Gastroesophageal sphincter (tissue), 4 donors: ENCODE results near the gene MRGPRG. TPM values are rescaled to one million over a fixed set of nuclear protein-coding genes. Genes with fewer than 3 reads are reported as not detected.

ENCODE experiments used
- ATAC-seq: fragments of 150-250 bp; one replicate; pipeline ENCODE4 v1.9.1; 2016; ENCODE audit warnings: mild to moderate bottlenecking, moderate library complexity
- H3K27ac ChIP-seq, 4 donors: fragments of 200-600 bp; sonication (generic) in 3 of 4; 1 replicate in 3 of 4; 2 replicates in 1 of 4; pipeline ENCODE4 v1.5.1; 2016 to 2019
- H3K27me3 ChIP-seq: fragments of 200-600 bp; sonication (generic); one replicate; pipeline ENCODE4 v1.5.1; 2019
- H3K36me3 ChIP-seq, 2 donors: fragments of 200-600 bp; sonication (generic); one replicate each; pipeline ENCODE4 v1.5.1; 2019; ENCODE audit warnings: control low read depth in 1 of 2
- H3K4me1 ChIP-seq, 3 donors: fragments of 200-600 bp; sonication (generic); 1 replicate in 2 of 3; 2 replicates in 1 of 3; pipeline ENCODE4 v1.5.1; 2016 to 2019; ENCODE audit warnings: control low read depth in 2 of 3
- H3K4me3 ChIP-seq, 2 donors: fragments of 200-600 bp; sonication (generic); one replicate each; pipeline ENCODE4 v1.5.1; 2019; ENCODE audit warnings: mild to moderate bottlenecking in 1 of 2, moderate library complexity in 1 of 2
- H3K9me3 ChIP-seq, 3 donors: fragments of 200-600 bp; sonication (generic); one replicate each; pipeline ENCODE4 v1.5.1; 2017 to 2019; ENCODE audit warnings: control low read depth in 2 of 3
- EP300 ChIP-seq: sonication (generic); formaldehyde crosslinking; IDR thresholded peaks from one replicate; pipeline ENCODE4 v1.6.1; 2017; ENCODE audit warnings: antibody characterized with exemption, mild to moderate bottlenecking
- POLR2A ChIP-seq, 2 donors: fragments of 450-650 bp; IDR thresholded peaks; one replicate each; pipeline ENCODE4 v1.6.1; 2017; ENCODE audit warnings: antibody characterized with exemption in 2 of 2, mild to moderate bottlenecking in 2 of 2, moderate library complexity in 1 of 2
- POLR2AphosphoS5 ChIP-seq: sonication (generic); formaldehyde crosslinking; IDR thresholded peaks from one replicate; pipeline ENCODE4 v1.6.1; 2017; ENCODE audit warnings: antibody characterized with exemption
- WGBS, 2 donors: methylation state at CpG; one replicate each; pipeline ENCODE4 v1.1.5; 2018; ENCODE audit warnings: low coverage in 1 of 2; 5-methylcytosine and 5-hydroxymethylcytosine counted together
- total RNA-seq, 4 donors: library from RNA; depleted of rRNA; stranded (reverse); fragments of >200 nt; gene quantifications; one replicate each; pipeline ENCODE4 v1.1.0, GENCODE V29; 2016
- TF ChIP-seq, protein P1 (sequence below), 4 experiments: fragments of 200-600 bp in 2 of 4; fragments of 450-650 bp in 2 of 4; sonication (generic) in 1 of 4; IDR thresholded peaks; one replicate each; pipeline ENCODE4 v1.5.1; 2017 to 2019; ENCODE audit warnings: antibody characterized with exemption in 4 of 4, mild to moderate bottlenecking in 2 of 4, moderate library complexity in 2 of 4

MRGPRG gene
- total RNA-seq, 4 donors from 2014 or later = not detected

DNA sequence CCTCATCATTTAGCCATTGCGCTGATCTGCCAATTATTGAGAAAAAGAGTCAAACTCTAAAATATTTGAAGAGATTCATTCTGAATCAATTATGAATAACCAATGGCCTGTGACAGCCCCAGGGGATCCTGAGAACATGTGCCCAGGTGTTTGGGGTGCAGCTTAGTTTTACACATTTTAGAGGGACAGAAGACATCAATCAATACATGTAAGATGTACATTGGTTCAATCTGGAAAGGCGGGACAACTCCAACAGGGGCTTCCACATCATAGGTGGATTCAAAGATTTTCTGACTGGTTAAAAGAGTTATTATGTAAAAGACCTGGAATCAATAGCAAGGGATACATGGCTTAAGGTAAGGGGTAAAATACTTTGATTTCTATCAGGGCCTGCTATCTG lies 18.5 kb upstream of the MRGPRG start:
- Histone ChIP-seq H3K27me3 (peaks cover 3% of the 10 kb centered on the region), H3K36me3 (no peaks in the 10 kb centered on the region), H3K4me3 (no peak overlapping the region), H3K27ac (no peak overlapping the region), H3K9me3 (no peaks in the 10 kb centered on the region), H3K4me1 (peaks cover 0 to 2% (median 0%) of the 10 kb centered on the region in 3 donors)
- 89 to 94% methylated on average over 2 of the region's 2 CpGs for WGBS, 2 donors
- TF ChIP-seq EP300 (no peak), POLR2AphosphoS5 (no peak), POLR2A (IDR thresholded peaks at IDR 0.05) (no peak)
- TF ChIP-seq, protein P1, sequence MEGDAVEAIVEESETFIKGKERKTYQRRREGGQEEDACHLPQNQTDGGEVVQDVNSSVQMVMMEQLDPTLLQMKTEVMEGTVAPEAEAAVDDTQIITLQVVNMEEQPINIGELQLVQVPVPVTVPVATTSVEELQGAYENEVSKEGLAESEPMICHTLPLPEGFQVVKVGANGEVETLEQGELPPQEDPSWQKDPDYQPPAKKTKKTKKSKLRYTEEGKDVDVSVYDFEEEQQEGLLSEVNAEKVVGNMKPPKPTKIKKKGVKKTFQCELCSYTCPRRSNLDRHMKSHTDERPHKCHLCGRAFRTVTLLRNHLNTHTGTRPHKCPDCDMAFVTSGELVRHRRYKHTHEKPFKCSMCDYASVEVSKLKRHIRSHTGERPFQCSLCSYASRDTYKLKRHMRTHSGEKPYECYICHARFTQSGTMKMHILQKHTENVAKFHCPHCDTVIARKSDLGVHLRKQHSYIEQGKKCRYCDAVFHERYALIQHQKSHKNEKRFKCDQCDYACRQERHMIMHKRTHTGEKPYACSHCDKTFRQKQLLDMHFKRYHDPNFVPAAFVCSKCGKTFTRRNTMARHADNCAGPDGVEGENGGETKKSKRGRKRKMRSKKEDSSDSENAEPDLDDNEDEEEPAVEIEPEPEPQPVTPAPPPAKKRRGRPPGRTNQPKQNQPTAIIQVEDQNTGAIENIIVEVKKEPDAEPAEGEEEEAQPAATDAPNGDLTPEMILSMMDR (IDR thresholded peaks at IDR 0.05) = no peak
- no peak for ATAC-seq

DNA sequence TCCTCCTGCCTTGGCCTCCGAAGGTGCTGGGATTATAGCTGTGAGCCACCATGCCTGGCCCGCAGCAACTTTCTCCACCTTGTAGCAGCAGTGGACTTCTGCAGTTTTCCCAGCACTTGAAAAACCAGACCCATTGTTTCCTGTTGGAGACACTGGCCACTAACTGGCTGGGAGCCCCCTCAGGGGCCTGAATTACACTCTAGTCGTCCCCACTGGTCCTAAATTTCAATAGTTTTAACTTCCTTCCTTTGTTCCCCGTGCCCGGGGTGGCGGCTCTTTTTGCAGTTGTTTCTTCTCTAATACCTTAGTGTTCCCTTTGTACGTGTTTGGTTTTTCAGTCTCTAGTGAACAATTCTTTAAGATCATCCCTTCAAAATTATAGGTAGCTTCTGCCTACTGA lies 16.2 kb upstream of the MRGPRG start:
- ATAC-seq = no peak
- Histone ChIP-seq H3K4me1 (peaks cover 0 to 8% (median 0%) of the 10 kb centered on the region in 3 donors), H3K4me3 (no peak overlapping the region), H3K27ac (no peak overlapping the region), H3K9me3 (no peaks in the 10 kb centered on the region), H3K27me3 (peaks cover 26% of the 10 kb centered on the region), H3K36me3 (no peaks in the 10 kb centered on the region)
- WGBS, 2 donors = 61 to 63% methylated on average over 3 to 7 of the region's 7 CpGs
- TF ChIP-seq, protein P1 (IDR thresholded peaks at IDR 0.05) = no peak
- TF ChIP-seq EP300 (no peak), POLR2A (IDR thresholded peaks at IDR 0.05) (no peak), POLR2AphosphoS5 (no peak)

DNA sequence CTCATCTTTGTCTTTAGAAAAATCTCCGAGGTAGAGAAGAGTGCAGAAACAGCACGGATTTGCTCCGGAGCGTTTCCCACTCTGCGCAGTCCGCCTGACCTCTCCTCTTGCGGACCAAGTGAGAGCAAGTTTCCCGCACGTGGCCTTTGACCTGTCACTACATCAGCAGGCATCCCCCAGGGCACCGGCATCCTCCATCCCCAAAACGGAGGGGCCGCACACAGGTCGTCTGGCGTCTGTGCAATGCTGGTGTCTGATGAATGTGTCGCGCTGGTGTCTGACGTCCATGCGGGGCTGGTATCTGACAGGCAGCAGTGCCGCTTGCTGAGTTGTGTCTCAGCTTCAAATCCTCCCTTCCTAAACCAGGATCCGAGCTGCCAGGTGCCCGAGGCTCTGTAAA lies 14.3 kb upstream of the MRGPRG start:
- Histone ChIP-seq H3K9me3 (no peaks in the 10 kb centered on the region), H3K27ac (no peak overlapping the region), H3K27me3 (peaks cover 44% of the 10 kb centered on the region), H3K4me1 (peaks cover 0 to 8% (median 0%) of the 10 kb centered on the region in 3 donors), H3K4me3 (no peak overlapping the region), H3K36me3 (no peaks in the 10 kb centered on the region)
- no peak for ATAC-seq
- TF ChIP-seq POLR2AphosphoS5 (no peak), POLR2A (IDR thresholded peaks at IDR 0.05) (no peak), EP300 (no peak)
- TF ChIP-seq, protein P1 (IDR thresholded peaks at IDR 0.05) = no peak
- 88 to 93% methylated on average over 3 to 11 of the region's 21 CpGs for WGBS, 2 donors

DNA sequence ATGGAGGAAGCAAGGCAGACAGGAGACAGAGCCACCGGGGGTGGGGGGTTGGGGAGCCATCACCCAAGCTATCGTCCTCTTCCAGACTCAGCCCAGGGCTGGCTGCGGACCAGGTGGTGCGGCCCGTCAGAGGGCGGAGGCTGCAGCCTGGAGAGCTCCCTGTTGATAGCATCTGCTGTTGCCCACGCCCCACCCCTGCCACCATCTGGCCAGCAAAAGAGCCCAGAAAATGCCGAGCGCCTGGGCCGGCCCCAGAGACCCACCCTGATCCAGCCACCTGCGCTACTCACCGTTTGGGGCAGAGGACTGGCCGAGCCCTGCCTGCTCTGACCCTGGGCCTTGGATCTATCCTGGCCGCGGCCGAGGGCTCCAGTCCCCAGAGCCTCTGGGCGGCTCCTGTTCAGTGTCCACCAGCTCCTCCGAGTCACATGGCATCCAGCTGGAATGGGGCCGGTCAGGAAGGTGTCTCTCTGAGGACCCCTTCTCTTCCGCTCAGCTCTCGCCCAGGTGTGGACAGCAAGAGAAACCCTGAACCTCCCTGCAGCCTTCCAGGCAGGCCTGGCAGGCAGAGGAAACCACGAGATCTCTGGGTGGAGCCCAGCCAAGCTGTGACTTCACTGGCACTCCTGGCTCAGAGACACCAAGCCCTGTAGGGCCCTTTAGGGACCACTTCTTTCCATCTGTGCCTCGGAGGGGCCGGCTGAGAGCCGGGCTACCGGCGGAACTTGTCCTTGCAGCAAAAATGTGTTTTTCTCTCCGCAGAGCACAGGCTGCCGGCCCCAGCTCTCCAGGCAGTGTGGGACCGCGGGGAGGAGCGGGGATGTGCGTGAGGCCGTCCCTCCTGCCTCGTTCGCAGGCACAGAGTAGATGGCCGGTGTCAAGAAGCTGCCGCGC lies 13.5 kb upstream of the MRGPRG start, which contains the start of gene MRGPRE:
TSS of gene MRGPRE (minus strand) at position 567 of the 894 bp plus-strand sequence. CDS start 3,618 bp downstream, outside the sequence.
- ATAC-seq = no peak
- Histone ChIP-seq H3K9me3 (no peaks in the 10 kb centered on the region), H3K4me3 (peak within 1 kb of the TSS in 1 of 2 donors; percentile 27), H3K27me3 (peaks cover 50% of the 10 kb centered on the region), H3K27ac (no peak within 1 kb of the TSS), H3K4me1 (peaks cover 0 to 8% (median 0%) of the 10 kb centered on the region in 3 donors), H3K36me3 (no peaks in the 10 kb centered on the region)
- 72% methylated on average over 5 of the region's 39 CpGs; no CpG with 5 or more reads in 1 of the 2 donors for WGBS, 2 donors
- no peak for TF ChIP-seq EP300
- TF ChIP-seq, protein P1 (IDR thresholded peaks at IDR 0.05) = no peak
- no peak for TF ChIP-seq POLR2A (IDR thresholded peaks at IDR 0.05)
- TF ChIP-seq POLR2AphosphoS5 = no peak

DNA sequence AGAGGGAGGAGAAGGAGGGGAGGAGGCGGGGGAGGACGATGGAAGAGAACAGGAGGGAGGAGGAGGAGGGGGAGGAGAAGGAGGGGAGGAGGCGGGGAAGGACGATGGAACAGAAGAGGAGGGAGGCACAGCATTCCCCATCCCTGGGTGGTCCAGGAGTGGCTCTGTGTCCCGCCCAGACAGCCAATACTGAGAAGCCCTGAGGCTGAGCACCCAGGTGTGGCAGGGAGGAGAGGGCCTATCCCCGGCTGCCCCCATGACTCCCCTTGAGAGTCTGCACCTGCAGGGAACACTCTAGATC lies 12.9 kb upstream of the MRGPRG start:
- 46% methylated on average over 4 of the region's 6 CpGs; no CpG with 5 or more reads in 1 of the 2 donors for WGBS, 2 donors
- no peaks in the 10 kb centered on the region for H3K36me3 ChIP-seq

More for the DNA sequence above, 12.9 kb upstream of the MRGPRG start:
- ATAC-seq = no peak
- TF ChIP-seq EP300 (no peak), POLR2A (IDR thresholded peaks at IDR 0.05) (no peak)
- Histone ChIP-seq H3K27me3 (peaks cover 51% of the 10 kb centered on the region), H3K4me1 (peaks cover 0 to 8% (median 0%) of the 10 kb centered on the region in 3 donors), H3K27ac (no peak overlapping the region), H3K9me3 (no peaks in the 10 kb centered on the region), H3K4me3 (no peak overlapping the region)
